Neural cell (in vitro differentiated cells): ENCODE results near the gene RFNG. TPM values are rescaled to one million over a fixed set of nuclear protein-coding genes. Genes with fewer than 3 reads are reported as not detected.

Experiments used
- H2AFZ ChIP-seq: fragments of 200-600, 300-800 bp; sonication (generic), shearing (Covaris generic); 2 replicates; pipeline ENCODE4 v1.6.0; 2014; ENCODE audit warnings: low read depth, mild to moderate bottlenecking, antibody characterized with exemption, low read length, moderate library complexity
- H3F3A ChIP-seq: fragments of 200-600 bp; shearing (Covaris generic); 2 replicates; pipeline ENCODE4 v1.6.1; 2016; ENCODE audit warnings: mild to moderate bottlenecking, moderate library complexity, mixed read lengths, antibody characterized with exemption, low read length; ENCODE audit not compliant: insufficient read depth, poor library complexity, severe bottlenecking
- H3K27ac ChIP-seq: fragments of 200-600, 300-800 bp; sonication (generic), shearing (Covaris generic); 2 replicates; pipeline ENCODE4 v1.5.1; 2014; ENCODE audit warnings: mild to moderate bottlenecking, low read length, moderate library complexity
- H3K27me3 ChIP-seq: fragments of 300-800, 200-600 bp; sonication (generic), shearing (Covaris generic); 2 replicates; pipeline ENCODE4 v1.6.0; 2014; ENCODE audit warnings: mild to moderate bottlenecking, low read depth, low read length, moderate library complexity; ENCODE audit not compliant: insufficient read depth
- H3K36me3 ChIP-seq: fragments of 300-800, 200-600 bp; sonication (generic), shearing (Covaris generic); 2 replicates; pipeline ENCODE4 v1.5.1; 2014; ENCODE audit warnings: mild to moderate bottlenecking, antibody characterized with exemption, low read length, moderate library complexity; ENCODE audit not compliant: insufficient read depth
- H3K4me2 ChIP-seq: fragments of 300-800, 200-600 bp; sonication (generic), shearing (Covaris generic); 2 replicates; pipeline ENCODE4 v1.6.0; 2014; ENCODE audit warnings: mild to moderate bottlenecking, low read length
- H3K4me3 ChIP-seq: fragments of 300-800, 200-600 bp; sonication (generic), shearing (Covaris generic); 2 replicates; pipeline ENCODE4 v1.5.1; 2014; ENCODE audit warnings: mild to moderate bottlenecking, low read length, moderate library complexity
- H3K79me2 ChIP-seq: fragments of 200-600 bp; shearing (Covaris generic); replicated peaks from 2 replicates; pipeline ENCODE4 v1.6.0; 2014; ENCODE audit warnings: mild to moderate bottlenecking, low read length, moderate library complexity; ENCODE audit not compliant: insufficient read depth
- H3K9ac ChIP-seq: fragments of 300-800, 200-600 bp; sonication (generic), shearing (Covaris generic); 2 replicates; pipeline ENCODE4 v1.6.1; 2016; ENCODE audit warnings: mild to moderate bottlenecking, low read length, mixed read lengths
- H3K9me2 ChIP-seq: fragments of 200-600 bp; shearing (Covaris generic); 2 replicates; pipeline ENCODE4 v1.6.1; 2016; ENCODE audit warnings: mild to moderate bottlenecking, low read length, mixed read lengths; ENCODE audit not compliant: insufficient read depth
- H3K9me3 ChIP-seq: fragments of 200-600, 300-800 bp; sonication (generic), shearing (Covaris generic); 2 replicates; pipeline ENCODE4 v1.6.1; 2016; ENCODE audit warnings: mild to moderate bottlenecking, mixed run types, low read length, moderate library complexity, mixed read lengths
- H4K20me1 ChIP-seq: fragments of 200-600 bp; shearing (Covaris generic); 2 replicates; pipeline ENCODE4 v1.6.1; 2016; ENCODE audit warnings: mild to moderate bottlenecking, mixed run types; ENCODE audit not compliant: insufficient read depth
- CTCF ChIP-seq: fragments of 450-650 bp; IDR thresholded peaks from 2 replicates; pipeline ENCODE4 v1.5.1; 2014; ENCODE audit warnings: antibody characterized with exemption, mild to moderate bottlenecking, moderate library complexity; ENCODE audit not compliant: poor library complexity, severe bottlenecking
- EP300 ChIP-seq: fragments of 450-650 bp; conservative IDR thresholded peaks from 2 replicates; pipeline ENCODE4 v1.6.1; 2014; ENCODE audit warnings: antibody characterized with exemption, mild to moderate bottlenecking, moderate library complexity; ENCODE audit not compliant: poor library complexity, severe bottlenecking
- EZH2 ChIP-seq: fragments of 200-600, 300-800 bp; shearing (Covaris generic), sonication (generic); IDR thresholded peaks from 2 replicates; pipeline ENCODE4 v1.6.1; 2014; ENCODE audit warnings: antibody characterized with exemption, low read length, borderline replicate concordance, mild to moderate bottlenecking; ENCODE audit not compliant: insufficient read depth, poor library complexity, severe bottlenecking
- MXI1 ChIP-seq: fragments of 450-650 bp; conservative IDR thresholded peaks from 2 replicates; pipeline ENCODE4 v1.6.1; 2014; ENCODE audit warnings: antibody characterized with exemption, mild to moderate bottlenecking; ENCODE audit not compliant: poor library complexity, severe bottlenecking
- POLR2AphosphoS5 ChIP-seq: IDR thresholded peaks from 2 replicates; pipeline ENCODE4 v1.6.1; 2012
- RAD21 ChIP-seq: fragments of 450-650 bp; conservative IDR thresholded peaks from 2 replicates; pipeline ENCODE4 v1.6.1; 2014; ENCODE audit warnings: antibody characterized with exemption, mild to moderate bottlenecking, moderate library complexity
- REST ChIP-seq: IDR thresholded peaks from 2 replicates; pipeline ENCODE4 v1.6.1; 2012; ENCODE audit warnings: borderline replicate concordance
- SMC3 ChIP-seq: fragments of 450-650 bp; conservative IDR thresholded peaks from 2 replicates; pipeline ENCODE4 v1.6.1; 2014; ENCODE audit warnings: antibody characterized with exemption, mild to moderate bottlenecking, moderate library complexity; ENCODE audit not compliant: poor library complexity
- TAF1 ChIP-seq: IDR thresholded peaks from 2 replicates; pipeline ENCODE4 v1.6.1; 2012; ENCODE audit warnings: low read depth
- polyA plus RNA-seq: library from polyadenylated mRNA; depleted of rRNA; stranded (reverse); fragments of >200 nt; gene quantifications from 2 replicates; pipeline ENCODE4 v1.2.3, GENCODE V29; 2014

The RFNG gene
- polyA plus RNA-seq, 1 donor from 2014 or later: 176 TPM

DNA sequence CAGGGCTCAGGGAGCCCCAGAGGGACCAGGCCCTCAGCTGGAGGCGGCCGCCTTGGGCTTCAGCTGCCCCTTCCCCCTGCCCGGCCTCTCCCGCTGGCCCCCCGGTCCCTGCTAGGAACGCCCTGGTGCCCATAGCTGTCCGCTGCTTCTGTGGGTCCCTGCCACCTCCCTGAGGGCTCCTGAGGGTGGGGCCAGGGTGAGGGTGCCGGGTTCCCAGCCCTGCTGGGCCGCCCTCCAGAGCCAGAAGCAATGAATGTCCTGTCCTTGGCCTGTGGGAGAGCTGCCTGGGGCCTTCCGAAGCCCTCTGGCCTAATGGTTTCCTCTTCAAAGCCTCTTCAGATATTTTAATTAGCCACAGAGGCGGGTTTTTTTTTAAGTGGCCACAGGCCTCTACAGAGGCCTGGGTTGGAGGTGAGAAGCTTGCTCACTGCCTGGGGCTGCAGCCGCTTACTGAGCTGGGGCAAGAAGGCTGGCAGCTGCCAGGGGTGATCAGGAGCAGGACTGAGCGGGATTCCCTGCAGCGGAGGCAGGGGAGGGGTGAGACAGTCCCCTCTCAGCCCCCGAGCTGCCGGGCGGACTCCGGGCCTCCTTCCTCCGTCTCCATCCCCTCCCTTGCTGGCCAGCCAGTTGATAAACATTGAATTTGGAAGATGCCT lies 38.8 kb downstream of the RFNG start (continued):
- no peak for TF ChIP-seq RAD21
- no peak for TF ChIP-seq TAF1

GRCh38 chr17:82012261-82012639 lies 39.4 kb downstream of the RFNG start:
- no peak for TF ChIP-seq TAF1
- TF ChIP-seq EZH2: no peak
- TF ChIP-seq CTCF: no peak
- no peak for TF ChIP-seq REST
- no peak for TF ChIP-seq POLR2AphosphoS5
- TF ChIP-seq SMC3: no peak
- no peaks in the 10 kb centered on the region for H3F3A ChIP-seq
- no peaks in the 10 kb centered on the region for H3K9me3 ChIP-seq
- no peaks in the 10 kb centered on the region for H3K9me2 ChIP-seq
- H3K9ac ChIP-seq: no peak overlapping the region
- no peaks in the 10 kb centered on the region for H4K20me1 ChIP-seq
- no peak overlapping the region for H2AFZ ChIP-seq
- no peaks in the 10 kb centered on the region for H3K36me3 ChIP-seq
- no peaks in the 10 kb centered on the region for H3K27me3 ChIP-seq
- no peak overlapping the region for H3K4me3 ChIP-seq
- H3K79me2 ChIP-seq: no peaks in the 10 kb centered on the region
- H3K4me2 ChIP-seq: no peak overlapping the region
- H3K27ac ChIP-seq: no peak overlapping the region

GRCh38 chr17:82011617-82012187 lies 39.9 kb downstream of the RFNG start:
- H3K27ac ChIP-seq: no peak overlapping the region
- H3K4me2 ChIP-seq: no peak overlapping the region
- no peak overlapping the region for H2AFZ ChIP-seq
- H3K9ac ChIP-seq: no peak overlapping the region
- no peaks in the 10 kb centered on the region for H3K27me3 ChIP-seq
- H3F3A ChIP-seq: no peaks in the 10 kb centered on the region
- H3K4me3 ChIP-seq: no peak overlapping the region
- no peaks in the 10 kb centered on the region for H4K20me1 ChIP-seq
- no peaks in the 10 kb centered on the region for H3K36me3 ChIP-seq
- no peaks in the 10 kb centered on the region for H3K9me2 ChIP-seq
- TF ChIP-seq MXI1: no peak
- TF ChIP-seq CTCF: no peak
- no peak for TF ChIP-seq SMC3
- TF ChIP-seq RAD21: no peak
- no peak for TF ChIP-seq TAF1
- TF ChIP-seq EZH2: no peak
- TF ChIP-seq POLR2AphosphoS5: no peak
- no peak for TF ChIP-seq EP300
- H3K79me2 ChIP-seq: no peaks in the 10 kb centered on the region
- no peaks in the 10 kb centered on the region for H3K9me3 ChIP-seq
